HG03066 (cell line): ENCODE measurements around the gene PSMC4.

ENCODE experiments used
- ATAC-seq: cut with Tn5 transposase; IDR thresholded peaks from one replicate; pipeline ENCODE4 v1.9.1; 2021; ENCODE audit warnings: low read depth; ENCODE audit not compliant: unreplicated experiment

The PSMC4 gene

GRCh38 chr19:39986643-39987042, 15.7 kb downstream of the PSMC4 start:
- no peak for ATAC-seq

DNA sequence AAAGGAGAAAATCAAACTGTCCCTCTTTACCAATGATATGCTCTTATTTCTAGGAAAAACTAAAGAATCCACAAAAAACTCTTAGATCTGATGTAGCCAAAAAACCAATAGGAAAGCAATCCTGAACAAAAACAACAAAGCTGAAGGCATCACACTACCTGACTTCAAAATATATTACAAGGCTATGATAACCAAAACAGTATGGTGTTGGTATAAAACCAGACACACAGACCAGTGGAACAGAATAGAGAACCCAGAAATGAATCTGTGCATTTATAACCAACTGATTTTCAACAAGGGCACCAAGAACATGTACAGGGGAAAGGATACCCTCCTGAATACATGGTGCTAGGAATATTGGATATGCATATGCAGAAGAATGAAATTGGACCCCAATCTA, 16.2 kb downstream of the PSMC4 start:
- no peak for ATAC-seq

GRCh38 chr19:39987596-39987995, 16.6 kb downstream of the PSMC4 start:
- no peak for ATAC-seq

DNA sequence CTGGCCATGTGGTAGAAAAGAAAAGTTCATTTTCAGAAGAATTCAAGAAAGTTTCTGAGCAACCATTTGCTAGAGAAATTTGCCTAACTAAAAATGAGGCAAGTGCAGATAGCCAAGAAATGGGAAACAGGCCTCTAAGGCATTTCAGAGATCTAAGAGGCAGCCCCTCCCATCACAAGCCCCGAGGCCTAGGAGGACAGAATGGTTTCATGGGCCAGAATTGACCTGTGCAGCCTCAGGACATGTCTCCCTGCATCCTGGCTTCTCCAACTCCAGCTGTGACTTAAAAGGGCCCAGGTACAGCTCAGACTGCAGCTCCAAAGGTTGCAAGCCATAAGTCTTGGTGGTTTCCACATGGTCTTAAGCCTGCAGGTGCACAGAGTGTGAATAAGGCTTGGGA, 22.6 kb downstream of the PSMC4 start:
- no peak for ATAC-seq

- ATAC-seq = no peak
These were observed 23.4 kb downstream of the PSMC4 start for GRCh38 chr19:39994361-39994760.

GRCh38 chr19:39995794-39996193, 24.8 kb downstream of the PSMC4 start:
- no peak for ATAC-seq

DNA sequence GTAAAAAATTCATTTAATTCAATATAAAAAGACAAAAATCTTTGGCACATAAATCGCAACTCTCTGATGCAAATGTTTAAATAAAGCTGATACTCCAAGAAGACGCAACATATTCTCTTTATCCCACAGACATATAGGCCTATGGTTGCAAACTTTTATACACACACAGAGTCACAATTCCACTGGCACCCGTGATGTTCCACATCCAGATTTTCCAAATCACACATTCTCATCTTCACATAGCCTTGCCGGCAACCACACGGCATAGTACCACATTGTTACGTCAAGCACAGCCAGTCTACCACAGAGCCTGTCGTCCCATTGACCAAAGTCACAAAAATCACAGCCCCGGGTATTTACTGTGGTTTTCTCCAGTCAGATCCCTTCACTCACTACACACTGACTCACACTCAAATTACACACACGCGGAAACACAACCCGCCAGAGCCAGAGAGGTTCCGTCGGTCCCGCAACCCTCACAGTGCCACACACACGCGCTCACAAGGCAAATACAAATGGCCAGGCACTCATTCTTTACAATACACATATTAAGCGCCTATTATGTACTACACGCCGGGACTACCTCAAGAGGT, 25.3 kb downstream of the PSMC4 start:
- ATAC-seq = peak; percentile 16

DNA sequence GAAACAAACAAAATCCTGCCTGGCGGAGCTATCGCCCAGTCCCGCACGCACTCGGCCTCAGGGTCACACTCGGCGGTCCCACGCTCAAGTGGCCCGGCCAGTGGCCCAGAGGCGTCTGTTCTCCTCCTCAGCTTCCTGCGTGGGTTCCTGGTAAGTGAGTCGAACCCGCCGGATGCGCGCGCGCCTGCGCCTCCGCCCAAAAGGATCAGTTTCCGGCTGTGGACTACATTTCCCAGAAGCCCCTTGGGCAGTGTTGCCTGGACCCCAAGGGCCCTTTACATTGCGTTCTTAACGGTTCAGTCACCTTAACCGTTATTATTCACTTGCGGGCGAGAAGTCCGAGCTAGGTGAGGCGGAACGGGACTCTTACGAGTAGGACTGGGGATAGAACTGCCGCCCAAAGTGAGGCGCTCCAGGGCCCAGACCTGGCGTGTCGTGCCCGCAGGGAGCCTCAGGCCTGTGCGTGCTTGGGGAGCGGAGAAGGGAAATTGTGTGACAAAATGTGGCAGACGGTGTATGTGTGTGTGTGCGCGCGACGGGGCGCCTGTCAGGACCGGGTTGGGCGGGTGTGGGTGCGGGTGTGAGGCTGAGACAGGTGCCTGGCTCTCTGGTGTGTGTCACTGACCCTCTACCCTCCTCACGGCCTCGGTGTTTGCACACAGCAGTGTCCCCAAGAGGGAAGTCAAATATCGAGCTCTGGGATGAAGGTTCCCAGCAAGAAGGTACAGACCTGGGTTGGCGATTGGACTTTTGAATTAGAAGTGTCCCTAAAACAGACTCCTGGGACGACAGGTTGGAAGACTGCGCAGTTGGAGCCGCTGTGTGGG, 26.1 kb downstream of the PSMC4 start, which contains the start of gene ZNF546:
Gene ZNF546 (plus strand): TSS at position 250 of the 827 bp plus-strand sequence. CDS start 1,267 bp downstream, outside the sequence.
- ATAC-seq = peak; percentile 89

DNA sequence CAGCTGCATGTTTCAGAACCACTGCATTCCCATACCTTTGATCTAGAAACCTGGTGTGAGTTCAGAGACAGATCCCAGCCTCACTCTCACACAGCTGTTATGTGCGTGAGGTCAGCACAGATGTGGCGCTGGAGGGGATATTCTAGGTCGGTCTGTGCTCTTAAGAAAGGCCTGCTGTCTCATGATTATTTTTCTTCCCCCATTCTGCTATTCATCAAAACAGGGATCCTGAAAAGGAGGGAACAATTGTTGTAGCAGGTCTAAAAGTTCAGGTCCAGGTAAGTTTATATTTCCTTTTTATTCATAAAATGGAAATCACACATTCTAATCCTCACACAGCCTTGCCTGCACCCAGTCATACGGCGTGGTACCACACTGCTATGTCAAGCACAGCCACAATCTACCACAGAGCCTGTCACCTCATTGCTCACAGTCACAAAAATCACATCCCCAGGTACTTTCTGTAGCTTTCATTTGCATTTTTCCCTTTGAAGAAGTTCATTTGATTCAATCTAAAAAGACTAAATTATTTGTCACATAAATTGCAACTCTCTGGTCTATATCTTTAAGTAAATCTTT, 26.8 kb downstream of the PSMC4 start:
- ATAC-seq = no peak

DNA sequence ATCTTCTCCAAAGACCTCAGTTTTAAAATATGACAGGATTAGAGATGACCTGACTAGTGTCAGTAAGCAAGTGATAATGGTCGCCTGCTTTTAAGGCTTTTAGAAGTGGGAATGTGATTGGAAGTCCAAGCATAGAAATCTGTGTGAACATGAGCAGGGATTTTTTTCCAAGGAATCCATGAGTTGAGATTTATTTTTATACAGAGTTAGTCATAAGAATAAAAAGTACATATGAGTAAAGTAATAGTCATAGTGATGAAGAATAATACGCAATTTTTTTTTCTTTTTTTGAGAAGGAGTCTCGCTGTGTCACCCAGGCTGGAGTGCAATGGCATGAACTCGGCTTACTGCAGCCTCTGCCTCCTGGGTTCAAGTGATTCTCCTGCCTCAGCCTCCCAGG, 27.5 kb downstream of the PSMC4 start:
- no peak for ATAC-seq

- no peak for ATAC-seq
These were observed 34.8 kb downstream of the PSMC4 start for GRCh38 chr19:40005691-40006272.

- ATAC-seq = no peak
These were observed 35.3 kb downstream of the PSMC4 start for GRCh38 chr19:40006273-40006691.

GRCh38 chr19:40009674-40010073, 38.7 kb downstream of the PSMC4 start:
- no peak for ATAC-seq

- no peak for ATAC-seq
These were observed 43.0 kb downstream of the PSMC4 start for GRCh38 chr19:40013991-40014390.

GRCh38 chr19:40023969-40024368, 53.0 kb downstream of the PSMC4 start:
- no peak for ATAC-seq

GRCh38 chr19:40025938-40026596, 55.1 kb downstream of the PSMC4 start:
- ATAC-seq = no peak

DNA sequence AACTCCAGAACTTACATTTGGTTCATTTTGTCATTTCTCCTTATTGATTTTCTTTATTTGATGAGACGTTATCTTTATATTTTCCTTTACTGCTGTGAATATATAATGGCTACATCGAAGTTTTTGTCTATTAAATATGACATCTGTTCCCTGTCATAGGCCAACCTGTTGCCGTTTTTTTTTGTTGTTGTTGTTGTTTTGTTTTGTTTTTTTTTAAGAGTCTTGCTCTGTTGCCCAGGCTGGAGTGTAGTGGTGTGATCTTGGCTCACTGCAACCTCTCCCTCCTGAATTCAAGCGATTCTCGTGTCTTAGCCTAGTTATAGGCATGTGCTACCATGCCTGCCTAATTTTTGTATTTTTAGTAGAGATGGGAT, 55.6 kb downstream of the PSMC4 start:
- no peak for ATAC-seq
